Esophagus muscularis mucosa (tissue), 4 donors: ENCODE data around the gene CRX.

Experiments used
- CTCF ChIP-seq, 3 experiments: fragments of 200-600 bp in 2 of 3; fragments of 450-650 bp in 1 of 3; sonication (generic) in 2 of 3; IDR thresholded peaks; one replicate each; pipeline ENCODE4 v1.5.1; 2017 to 2019; ENCODE audit warnings: antibody characterized with exemption in 3 of 3, mild to moderate bottlenecking in 2 of 3, moderate library complexity in 1 of 3
- EP300 ChIP-seq: sonication (generic); formaldehyde crosslinking; IDR thresholded peaks from one replicate; pipeline ENCODE4 v1.6.1; 2017; ENCODE audit warnings: antibody characterized with exemption
- POLR2A ChIP-seq: fragments of 450-650 bp; IDR thresholded peaks from one replicate; pipeline ENCODE4 v1.6.1; 2017; ENCODE audit warnings: antibody characterized with exemption, moderate library complexity, mild to moderate bottlenecking, low read depth
- POLR2AphosphoS5 ChIP-seq, 2 donors: sonication (generic); formaldehyde crosslinking; IDR thresholded peaks; one replicate each; pipeline ENCODE4 v1.6.1; 2017; ENCODE audit warnings: antibody characterized with exemption in 2 of 2

GRCh38 chr19:47848425-47848822, 26.7 kb downstream of the CRX start:
- TF ChIP-seq CTCF (IDR thresholded peaks at IDR 0.05) (no peak), POLR2A (no peak), POLR2AphosphoS5 (IDR thresholded peaks at IDR 0.05) (no peak), EP300 (no peak)
